Measurements from ENCODE around the gene CES2. TPM values are rescaled to one million over a fixed set of nuclear protein-coding genes. Genes with fewer than 3 reads are reported as not detected.

The CES2 gene
- total and polyA plus RNA-seq, 9 of the 15 experiments (the other 6 are each of a cell fraction or from before 2014, with no cell fraction given): 2.2 to 37.9 (median 24.4) TPM

DNA sequence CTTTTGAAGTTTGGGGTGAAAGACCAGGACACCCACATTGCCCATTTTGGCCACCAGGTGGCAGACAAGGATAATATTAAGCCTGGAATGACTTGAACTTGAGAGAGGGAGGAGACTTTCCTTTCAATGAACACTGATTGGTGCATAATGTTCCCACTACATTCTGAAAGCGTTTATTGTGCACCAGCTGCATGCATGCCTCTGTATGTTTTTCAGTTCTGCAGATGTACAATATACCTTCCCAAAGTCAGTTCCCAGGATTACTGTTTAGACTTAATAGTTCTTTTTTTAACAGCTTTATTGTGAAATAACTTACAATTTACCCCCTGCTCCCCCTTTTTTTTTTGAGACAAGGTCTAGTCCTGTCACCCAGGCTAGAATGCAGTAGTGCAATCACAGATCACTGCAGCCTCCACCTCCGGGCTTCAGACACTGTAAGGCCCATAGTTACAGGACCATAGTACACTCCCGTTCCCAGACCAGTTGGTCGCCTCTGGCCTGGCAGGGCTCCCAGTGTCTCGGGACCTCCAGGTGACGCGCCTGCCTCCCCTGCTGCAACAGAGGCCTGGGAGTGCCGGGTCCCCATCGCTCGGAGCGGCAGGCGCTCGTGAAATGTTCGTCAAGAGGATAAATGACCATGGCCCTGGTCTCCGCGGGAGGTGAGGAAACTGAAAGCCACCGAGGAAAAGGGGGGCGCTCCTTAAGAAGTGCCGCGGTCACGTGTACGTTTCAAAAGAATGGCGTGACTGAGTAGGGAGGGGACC is 12.2 kb downstream of the CES2 start (continued):
- TF ChIP-seq, protein P1, sequence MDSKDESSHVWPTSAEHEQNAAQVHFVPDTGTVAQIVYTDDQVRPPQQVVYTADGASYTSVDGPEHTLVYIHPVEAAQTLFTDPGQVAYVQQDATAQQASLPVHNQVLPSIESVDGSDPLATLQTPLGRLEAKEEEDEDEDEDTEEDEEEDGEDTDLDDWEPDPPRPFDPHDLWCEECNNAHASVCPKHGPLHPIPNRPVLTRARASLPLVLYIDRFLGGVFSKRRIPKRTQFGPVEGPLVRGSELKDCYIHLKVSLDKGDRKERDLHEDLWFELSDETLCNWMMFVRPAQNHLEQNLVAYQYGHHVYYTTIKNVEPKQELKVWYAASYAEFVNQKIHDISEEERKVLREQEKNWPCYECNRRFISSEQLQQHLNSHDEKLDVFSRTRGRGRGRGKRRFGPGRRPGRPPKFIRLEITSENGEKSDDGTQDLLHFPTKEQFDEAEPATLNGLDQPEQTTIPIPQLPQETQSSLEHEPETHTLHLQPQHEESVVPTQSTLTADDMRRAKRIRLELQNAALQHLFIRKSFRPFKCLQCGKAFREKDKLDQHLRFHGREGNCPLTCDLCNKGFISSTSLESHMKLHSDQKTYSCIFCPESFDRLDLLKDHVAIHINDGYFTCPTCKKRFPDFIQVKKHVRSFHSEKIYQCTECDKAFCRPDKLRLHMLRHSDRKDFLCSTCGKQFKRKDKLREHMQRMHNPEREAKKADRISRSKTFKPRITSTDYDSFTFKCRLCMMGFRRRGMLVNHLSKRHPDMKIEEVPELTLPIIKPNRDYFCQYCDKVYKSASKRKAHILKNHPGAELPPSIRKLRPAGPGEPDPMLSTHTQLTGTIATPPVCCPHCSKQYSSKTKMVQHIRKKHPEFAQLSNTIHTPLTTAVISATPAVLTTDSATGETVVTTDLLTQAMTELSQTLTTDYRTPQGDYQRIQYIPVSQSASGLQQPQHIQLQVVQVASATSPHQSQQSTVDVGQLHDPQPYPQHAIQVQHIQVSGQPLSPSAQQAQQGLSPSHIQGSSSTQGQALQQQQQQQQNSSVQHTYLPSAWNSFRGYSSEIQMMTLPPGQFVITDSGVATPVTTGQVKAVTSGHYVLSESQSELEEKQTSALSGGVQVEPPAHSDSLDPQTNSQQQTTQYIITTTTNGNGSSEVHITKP (IDR thresholded peaks at IDR 0.05; ENCODE audit: partially characterized antibody): peak; percentile 55

DNA sequence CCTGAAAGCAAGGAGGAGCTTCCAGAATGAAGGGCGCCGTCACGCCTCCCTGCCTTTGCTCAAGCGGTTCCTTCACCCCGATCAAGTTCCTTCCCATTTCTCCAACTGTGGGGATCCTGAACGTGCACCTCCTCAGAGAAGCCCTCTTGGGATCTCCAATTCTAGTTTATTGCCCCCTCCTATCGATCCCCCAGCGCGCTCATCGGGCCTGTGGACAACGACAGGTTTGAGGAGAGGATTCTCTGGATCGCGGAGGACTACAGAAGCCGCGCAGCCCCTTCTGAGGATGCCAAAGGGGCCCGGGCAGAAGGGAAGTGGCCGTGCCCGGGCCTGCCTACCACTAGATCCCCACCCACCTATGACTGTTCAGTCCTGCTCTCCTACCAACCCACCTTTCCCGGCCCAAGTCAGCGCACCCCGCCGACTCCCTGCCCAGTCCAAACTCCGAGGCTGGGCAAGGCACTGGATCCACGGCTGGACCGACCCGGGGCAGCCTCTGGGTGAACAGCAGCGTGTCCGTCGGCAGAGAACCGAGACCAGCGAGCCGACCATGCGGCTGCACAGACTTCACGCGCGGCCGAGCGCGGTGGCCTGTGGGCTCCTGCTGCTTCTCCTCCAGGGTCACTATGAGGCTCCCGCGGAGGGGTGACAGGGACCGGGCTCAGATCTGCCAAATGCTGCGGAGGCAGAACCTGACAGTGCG is 13.0 kb downstream of the CES2 start:
- no peak for ATAC-seq
- in situ Hi-C loops (cut with MboI) (no loop called here), intact Hi-C loops (cut with micrococcal nuclease) (loop anchor here (5.0 kb wide), 2 partner anchors 51 to 154 kb away; no protein-coding TSS in a partner anchor)
- no TSS peak for BruUV-seq (replicated peaks)
- FAIRE-seq: no peak
- Histone ChIP-seq H3K4me1 (replicated peaks in 1 of 2; ENCODE audit: control insufficient read depth in 2 of 2, insufficient read depth in 2 of 2, low read length in 2 of 2) (peaks cover 0 to 16% of the 10 kb centered on the region in 2 experiments; a peak in 1 of 5 replicates), H3K79me2 (ENCODE audit: control insufficient read depth, insufficient read depth, low read length) (no peaks in the 10 kb centered on the region), H4K20me1 (replicated peaks; ENCODE audit: control insufficient read depth, insufficient read depth, low read length) (no peaks in the 10 kb centered on the region), H3K27ac (ENCODE audit: extremely low read depth, low read depth, low read length) (no peak overlapping the region), H3K9me1 (ENCODE audit: control insufficient read depth, insufficient read depth, low read length) (no peaks in the 10 kb centered on the region), H3K4me2 (ENCODE audit: insufficient read depth, low read length) (no peak overlapping the region), H3K9me3 (replicated peaks; ENCODE audit: control insufficient read depth, insufficient read depth, low read depth, low read length) (peaks cover 2% of the 10 kb centered on the region), H3K36me3 (ENCODE audit: control insufficient read depth, insufficient read depth, low read length) (peaks cover 7% of the 10 kb centered on the region; the same call in 1 of the 3 replicates), H3K27me3 (ENCODE audit: control insufficient read depth in 2 of 2, insufficient read depth in 2 of 2, low read length in 2 of 2) (no peaks in the 10 kb centered on the region), H3K9ac (ENCODE audit: insufficient read depth in 1 of 2, low read depth in 2 of 2, low read length in 2 of 2) (peak overlapping the region in 1 of 2 experiments; percentile 36; a peak in 1 of 4 replicates), H3K4me3 (no peak overlapping the region), H2AFZ (ENCODE audit: low read depth, low read length) (peak overlapping the region; percentile 40; the same call in 1 of the 2 replicates)
- no peak for DNase-seq (ENCODE audit: extremely low read depth in 1 of 4, low spot score in 3 of 4)
- CTCF ChIA-PET (ENCODE audit: low intra/inter-chr PET ratio): interaction anchor here (0.6 to 2.4 kb wide), 2 partner anchors 153 to 225 kb away, joined by 3 to 9 read pairs; no protein-coding TSS in a partner anchor
- POLR2A ChIA-PET: no interaction called here
- WGBS (ENCODE audit: insufficient coverage, low coverage, missing lambda C conversion rate): 64% methylated on average over 37 of the region's 44 CpGs
- TF ChIP-seq ZNF3 (CRISPR knock-in tag; IDR thresholded peaks at IDR 0.05) (no peak), POLR2G (IDR thresholded peaks at IDR 0.05; ENCODE audit: low read depth, low read length) (peak; percentile 37; the same call in 1 of the 2 replicates)
- TF ChIP-seq, protein P2, sequence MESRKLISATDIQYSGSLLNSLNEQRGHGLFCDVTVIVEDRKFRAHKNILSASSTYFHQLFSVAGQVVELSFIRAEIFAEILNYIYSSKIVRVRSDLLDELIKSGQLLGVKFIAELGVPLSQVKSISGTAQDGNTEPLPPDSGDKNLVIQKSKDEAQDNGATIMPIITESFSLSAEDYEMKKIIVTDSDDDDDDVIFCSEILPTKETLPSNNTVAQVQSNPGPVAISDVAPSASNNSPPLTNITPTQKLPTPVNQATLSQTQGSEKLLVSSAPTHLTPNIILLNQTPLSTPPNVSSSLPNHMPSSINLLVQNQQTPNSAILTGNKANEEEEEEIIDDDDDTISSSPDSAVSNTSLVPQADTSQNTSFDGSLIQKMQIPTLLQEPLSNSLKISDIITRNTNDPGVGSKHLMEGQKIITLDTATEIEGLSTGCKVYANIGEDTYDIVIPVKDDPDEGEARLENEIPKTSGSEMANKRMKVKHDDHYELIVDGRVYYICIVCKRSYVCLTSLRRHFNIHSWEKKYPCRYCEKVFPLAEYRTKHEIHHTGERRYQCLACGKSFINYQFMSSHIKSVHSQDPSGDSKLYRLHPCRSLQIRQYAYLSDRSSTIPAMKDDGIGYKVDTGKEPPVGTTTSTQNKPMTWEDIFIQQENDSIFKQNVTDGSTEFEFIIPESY (CRISPR knock-in tag; IDR thresholded peaks at IDR 0.05): peak; percentile 71
